GM12878 (cell line): Measurements from ENCODE around the gene BRICD5. TPM values are rescaled to one million over a fixed set of nuclear protein-coding genes. Genes with fewer than 3 reads are reported as not detected.

Experiments used
- ATAC-seq: fragments of 200-7000 bp; cut with Tn5 transposase; 3 replicates; pipeline ENCODE4 v1.9.1; 2020; ENCODE audit warnings: mild to moderate bottlenecking, moderate library complexity
- BruUV-seq: library from RNA; stranded (reverse); fragments of 400-500 nt; replicated peaks from 2 replicates; lab custom pipeline; 2021; lab: Mats Ljungman, UMichigan
- CTCF ChIA-PET: fragments of 300-600 bp; sonication (Branson Sonifier 250); formaldehyde crosslinking; extraction: SDS; loops from one replicate; lab custom pipeline; 2021; ENCODE audit warnings: inconsistent platforms; lab: Yijun Ruan, JAX
- POLR2A ChIA-PET: fragments of 350-600 bp; formaldehyde crosslinking; extraction: SDS; loops from one replicate; lab custom pipeline; 2021; ENCODE audit warnings: inconsistent platforms; lab: Charles Lee
- RAD21 ChIA-PET: fragments of 300-600 bp; sonication (Branson Sonifier 250); formaldehyde crosslinking; loops from one replicate; lab custom pipeline; 2023; ENCODE audit warnings: antibody characterized with exemption; ENCODE audit not compliant: unreplicated experiment; lab: Charles Lee
- SMC1A ChIA-PET: fragments of 300-600 bp; sonication (Branson Sonifier 250); formaldehyde crosslinking; loops from one replicate; lab custom pipeline; 2023; ENCODE audit not compliant: unreplicated experiment, uncharacterized antibody; lab: Charles Lee
- DNase-seq: peaks from one replicate; pipeline ENCODE4 v3.0.0-alpha.2; 2011; ENCODE audit warnings: low read depth, low spot score
- FAIRE-seq: peaks from 3 replicates; lab custom pipeline; 2011; peaks lifted over from hg19 to GRCh38; lab: Jason Lieb, UNC
- H2AFZ ChIP-seq: 2 replicates; pipeline ENCODE4 v1.6.0; 2011; ENCODE audit warnings: low read depth, low read length, control low read depth; ENCODE audit not compliant: control insufficient read depth
- H3K27ac ChIP-seq: 2 replicates; pipeline ENCODE4 v1.5.1; 2011; ENCODE audit warnings: control low read depth; ENCODE audit not compliant: control insufficient read depth, insufficient read depth
- H3K27me3 ChIP-seq, 2 experiments: replicated peaks in 1 of 2; 2 replicates each; pipeline versions ENCODE4 v1.6.0 to v1.6.1; 2011; ENCODE audit warnings: low read length in 1 of 2; ENCODE audit not compliant: control insufficient read depth in 2 of 2, insufficient read depth in 2 of 2
- H3K36me3 ChIP-seq, 2 experiments: 2 replicates each; pipeline ENCODE4 v1.5.1; 2011; ENCODE audit warnings: low read length in 1 of 2; ENCODE audit not compliant: control insufficient read depth in 2 of 2, insufficient read depth in 2 of 2
- H3K4me1 ChIP-seq: 2 replicates; pipeline ENCODE4 v1.6.1; 2011; ENCODE audit warnings: mild to moderate bottlenecking, low read length, moderate library complexity, mixed read lengths; ENCODE audit not compliant: control insufficient read depth, insufficient read depth
- H3K4me2 ChIP-seq: 2 replicates; pipeline ENCODE4 v1.6.0; 2011; ENCODE audit warnings: control low read depth; ENCODE audit not compliant: control insufficient read depth, insufficient read depth
- H3K4me3 ChIP-seq: fragments of 200-600 bp; sonication (generic); 2 replicates; pipeline ENCODE4 v1.5.1; 2016
- H3K79me2 ChIP-seq: 2 replicates; pipeline ENCODE4 v1.6.0; 2011; ENCODE audit warnings: low read length; ENCODE audit not compliant: control insufficient read depth, insufficient read depth
- H3K9ac ChIP-seq: 2 replicates; pipeline ENCODE4 v1.8.0; 2011; ENCODE audit warnings: low read length, control low read depth, mixed read lengths; ENCODE audit not compliant: control insufficient read depth, insufficient read depth
- H3K9me3 ChIP-seq: replicated peaks from 3 replicates; pipeline ENCODE4 v1.5.1; 2011; ENCODE audit warnings: mild to moderate bottlenecking, low read length; ENCODE audit not compliant: control insufficient read depth, insufficient read depth
- H4K20me1 ChIP-seq: 2 replicates; pipeline ENCODE4 v1.6.0; 2011; ENCODE audit not compliant: control insufficient read depth, insufficient read depth
- CBX5 ChIP-seq: sonication (generic); IDR thresholded peaks from 2 replicates; pipeline ENCODE4 v1.6.1; 2016; ENCODE audit warnings: low read depth, moderate library complexity, mild to moderate bottlenecking, inconsistent platforms
- CREM ChIP-seq: IDR thresholded peaks from 2 replicates; pipeline ENCODE4 v1.6.1; 2014; ENCODE audit warnings: antibody characterized with exemption, low read depth
- E2F8 ChIP-seq: fragments of 450-650 bp; IDR thresholded peaks from 2 replicates; pipeline ENCODE4 v1.6.1; 2018; ENCODE audit warnings: mild to moderate bottlenecking, low read depth, moderate library complexity; ENCODE audit not compliant: partially characterized antibody
- KDM1A ChIP-seq: fragments of 200-600 bp; sonication (generic); IDR thresholded peaks from 2 replicates; pipeline ENCODE4 v1.6.1; 2016; ENCODE audit warnings: borderline replicate concordance
- MYB ChIP-seq: fragments of 150-350 bp; IDR thresholded peaks from 2 replicates; pipeline ENCODE4 v1.6.1; 2014; ENCODE audit warnings: mild to moderate bottlenecking, low read depth, low read length, borderline replicate concordance
- NFYB ChIP-seq: IDR thresholded peaks from 2 replicates; pipeline ENCODE4 v1.6.1; 2011; ENCODE audit warnings: low read depth, mild to moderate bottlenecking, low read length, improper control_type of control experiment, moderate library complexity; ENCODE audit not compliant: insufficient read depth
- PAX8 ChIP-seq: fragments of 450-650 bp; IDR thresholded peaks from 2 replicates; pipeline ENCODE4 v1.6.1; 2017; ENCODE audit warnings: mild to moderate bottlenecking, moderate library complexity
- RB1 ChIP-seq: fragments of 450-650 bp; formaldehyde crosslinking; IDR thresholded peaks from 2 replicates; pipeline ENCODE4 v1.6.1; 2017; ENCODE audit warnings: mild to moderate bottlenecking, borderline replicate concordance
- RUNX3 ChIP-seq: IDR thresholded peaks from 2 replicates; pipeline ENCODE4 v1.6.1; 2012; ENCODE audit warnings: low read length, inconsistent platforms
- SIX5 ChIP-seq: IDR thresholded peaks from 2 replicates; pipeline ENCODE4 v1.6.1; 2011; ENCODE audit warnings: mild to moderate bottlenecking, low read depth, low read length, moderate library complexity; ENCODE audit not compliant: severe bottlenecking
- STAT1 ChIP-seq: fragments of 450-650 bp; conservative IDR thresholded peaks from 2 replicates; pipeline ENCODE4 v1.6.1; 2014; ENCODE audit warnings: antibody characterized with exemption, mild to moderate bottlenecking
- TBL1XR1 ChIP-seq: IDR thresholded peaks from 2 replicates; pipeline ENCODE4 v1.6.1; 2012; ENCODE audit warnings: low read depth, low read length, improper control_type of control experiment
- ZNF217 ChIP-seq: fragments of 450-650 bp; IDR thresholded peaks from 2 replicates; pipeline ENCODE4 v1.6.1; 2017; ENCODE audit warnings: antibody characterized with exemption, mild to moderate bottlenecking
- WGBS: methylation state at CpG from one replicate; pipeline ENCODE4 v1.1.6; 2016; ENCODE audit warnings: low lambda C conversion rate; ENCODE audit not compliant: insufficient replicate concordance, insufficient coverage; ENCODE audit errors: missing lambda C conversion rate; 5-methylcytosine and 5-hydroxymethylcytosine counted together
- in situ Hi-C: fragments of 300-500 bp; cut with MboI; formaldehyde crosslinking; loops from 9 replicates; pipeline ENCODE4 v1.14.3; 2018; ENCODE audit warnings: mixed read lengths
- intact Hi-C: fragments of 100-400 bp; cut with micrococcal nuclease; formaldehyde crosslinking; loops from one replicate; pipeline ENCODE4 v1.14.2; 2022; ENCODE audit not compliant: unreplicated experiment
- polyA plus RNA-seq, 11 experiments: library from polyadenylated mRNA; depleted of rRNA in 4 of 11; unstranded in 6 of 11; stranded (reverse) in 5 of 11; fragments of >200 nt; fragmentation: Nextera tagmentation in 4 of 11; fragmentation: Illumina TruSeq in 1 of 11; extraction: Ambion mirVana in 4 of 11; extraction: Trizol in 1 of 11; gene quantifications; 1 replicate in 1 of 11; 2 replicates in 10 of 11; pipeline versions ENCODE4 v1.2.1 to v1.2.3, GENCODE V29; 2011 to 2016; ENCODE audit warnings: inconsistent platforms in 2 of 11, missing spikeins in 2 of 11, low read depth in 1 of 11
- total RNA-seq, 4 experiments: library from RNA; depleted of rRNA in 3 of 4; stranded (reverse); fragments of >200 nt in 3 of 4; fragmentation: Illumina TruSeq in 1 of 4; extraction: Trizol in 1 of 4; gene quantifications; 2 replicates each; pipeline versions ENCODE4 v1.2.1 to v1.2.3, GENCODE V29; 2013 to 2021

Gene BRICD5
- total and polyA plus RNA-seq, 10 of the 15 experiments (the other 5 are each of a cell fraction or from before 2014, with no cell fraction given), result 0.58 to 11.6 (median 1.5) TPM; not detected in 1

GRCh38 chr16:2191446-2191706 is 19.3 kb downstream of the BRICD5 start:
- SMC1A ChIA-PET, result no interaction called here
- Histone ChIP-seq H3K9me3 (no peaks in the 10 kb centered on the region), H2AFZ (no peak overlapping the region), H3K4me2 (no peak overlapping the region), H3K4me3 (no peak overlapping the region), H4K20me1 (no peaks in the 10 kb centered on the region), H3K4me1 (no peaks in the 10 kb centered on the region; the same call in 1 of the 2 replicates), H3K36me3 (no peaks in the 10 kb centered on the region), H3K79me2 (no peaks in the 10 kb centered on the region), H3K27me3 (peaks cover 7 to 8% of the 10 kb centered on the region in 2 experiments), H3K27ac (no peak overlapping the region), H3K9ac (no peak overlapping the region)
- ATAC-seq, result no peak
- POLR2A ChIA-PET, result no interaction called here
- intact Hi-C loops (no loop called here), in situ Hi-C loops (no loop called here)
- BruUV-seq, result no TSS peak
- 73% methylated on average over 11 of the region's 11 CpGs for WGBS
- FAIRE-seq, result no peak
- TF ChIP-seq RUNX3 (no peak), STAT1 (no peak), MYB (no peak), RB1 (no peak), ZNF217 (no peak), E2F8 (no peak), NFYB (no peak), TBL1XR1 (no peak), KDM1A (no peak), SIX5 (no peak), CREM (no peak), CBX5 (no peak), PAX8 (no peak)
- CTCF ChIA-PET, result no interaction called here
- DNase-seq, result no peak
- RAD21 ChIA-PET, result no interaction called here
